ENCODE measurements around the gene ALOX15B. TPM values are rescaled to one million over a fixed set of nuclear protein-coding genes. Genes with fewer than 3 reads are reported as not detected.
A peak's percentile ranks its signal among the peaks of the same experiment; 100 is the strongest.

ALOX15B gene
- total and polyA plus RNA-seq, 2 of the 13 experiments (the other 11 are each of a cell fraction or from before 2014, with no cell fraction given) = not detected

- TF ChIP-seq PAXIP1 (CRISPR knock-in tag; conservative IDR thresholded peaks at IDR 0.05) (0 out of 2 replicates have a peak, but pooled peaks have one; percentile 26), THAP11 (CRISPR knock-in tag; IDR thresholded peaks at IDR 0.05) (peak; percentile 47; the same call in 1 of the 2 replicates), ETS1 (CRISPR knock-in tag; IDR thresholded peaks at IDR 0.05) (no peak), GZF1 (CRISPR knock-in tag; IDR thresholded peaks at IDR 0.05) (0 out of 2 replicates have a peak, but pooled peaks have one; percentile 38), ZNF280D (CRISPR knock-in tag; IDR thresholded peaks at IDR 0.05) (no peak), ASH2L (IDR thresholded peaks at IDR 0.05; ENCODE audit: insufficient read length, low read depth, low read length) (no peak), SMC3 (IDR thresholded peaks at IDR 0.05; ENCODE audit: low read length) (peak; percentile 57), FOXC1 (CRISPR knock-in tag; IDR thresholded peaks at IDR 0.05; ENCODE audit: borderline replicate concordance) (0 out of 2 replicates have a peak, but pooled peaks have one; percentile 31), ZFP37 (CRISPR knock-in tag; IDR thresholded peaks at IDR 0.05; ENCODE audit: borderline replicate concordance) (no peak), NCOA5 (CRISPR knock-in tag; IDR thresholded peaks at IDR 0.05) (no peak), GMEB2 (CRISPR knock-in tag; IDR thresholded peaks at IDR 0.05; ENCODE audit: low read depth) (no peak), ZFP41 (CRISPR knock-in tag; IDR thresholded peaks at IDR 0.05; ENCODE audit: borderline replicate concordance) (no peak), ZNF784 (CRISPR knock-in tag; IDR thresholded peaks at IDR 0.05; ENCODE audit: borderline replicate concordance) (no peak), MBD4 (IDR thresholded peaks at IDR 0.05; ENCODE audit: borderline replicate concordance, low read length) (no peak), NBN (conservative IDR thresholded peaks at IDR 0.05) (no peak), PPARG (CRISPR knock-in tag; conservative IDR thresholded peaks at IDR 0.05) (no peak), PITX1 (CRISPR knock-in tag; IDR thresholded peaks at IDR 0.05) (peak; percentile 57; the same call in 1 of the 2 replicates), ZNF3 (CRISPR knock-in tag; IDR thresholded peaks at IDR 0.05) (no peak), ZMAT3 (CRISPR knock-in tag; conservative IDR thresholded peaks at IDR 0.05) (no peak), TEAD2 (CRISPR knock-in tag; IDR thresholded peaks at IDR 0.05) (no peak)
These were observed 22.0 kb upstream of the ALOX15B start (continued) for GRCh38 chr17:8016632-8017424.
